HG02623 (cell line): ENCODE measurements around the gene RPS16.

Source experiments
- ATAC-seq: cut with Tn5 transposase; IDR thresholded peaks from one replicate; pipeline ENCODE4 v1.9.1; 2021; ENCODE audit warnings: moderate library complexity; ENCODE audit not compliant: unreplicated experiment

The RPS16 gene

DNA sequence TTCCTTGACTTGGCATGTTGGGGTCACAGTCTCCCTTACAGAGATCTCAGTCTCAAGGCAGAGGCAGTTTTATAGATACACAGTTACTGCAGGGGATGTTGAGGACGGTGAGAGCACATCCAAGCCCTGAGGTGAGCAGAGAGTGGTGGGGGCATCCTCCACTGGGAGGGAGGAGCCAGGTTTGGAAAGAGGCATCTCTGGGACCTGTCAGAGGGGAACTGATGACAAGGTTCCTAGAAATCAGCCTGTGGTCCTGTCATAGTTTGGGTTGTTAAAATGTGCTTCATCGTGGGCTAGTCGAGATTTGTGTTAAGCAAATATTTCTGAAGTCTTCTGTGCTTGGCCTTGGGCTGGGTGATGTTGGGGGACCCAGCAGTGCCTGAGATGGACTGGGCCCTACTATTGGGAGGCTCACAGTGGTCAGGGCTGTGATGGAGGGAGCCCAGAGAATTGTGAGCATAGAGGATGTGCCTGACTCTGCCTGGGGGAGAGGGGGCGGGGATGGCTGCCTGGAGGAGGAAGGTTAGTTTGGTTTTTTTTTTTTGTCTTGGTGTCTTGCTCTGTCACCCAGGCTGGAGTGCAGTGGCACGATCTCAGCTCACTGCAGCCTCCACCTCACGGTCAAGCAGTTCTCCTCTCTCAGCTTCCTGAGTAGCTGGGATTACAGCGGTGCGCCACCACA, 13.5 kb upstream of the RPS16 start:
- no peak for ATAC-seq

DNA sequence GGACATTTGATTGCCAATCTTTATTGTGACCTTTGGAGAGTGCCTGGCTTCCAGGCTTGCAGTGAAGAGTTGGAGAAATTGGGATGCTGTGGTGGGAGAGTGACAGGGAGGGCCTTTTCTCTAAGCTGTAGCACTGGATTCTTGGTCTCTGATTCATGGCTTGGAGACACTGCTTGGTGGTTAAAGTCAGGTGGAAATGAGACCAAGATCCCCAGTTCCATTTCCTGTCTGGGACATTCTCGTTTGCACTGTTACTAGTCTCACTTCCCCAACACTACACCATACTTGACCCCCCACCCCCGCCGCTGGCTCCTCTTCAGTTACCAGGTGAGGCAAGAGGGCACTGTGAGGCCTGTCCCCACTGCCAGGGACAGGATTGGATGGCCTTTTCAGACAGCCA, 12.5 kb upstream of the RPS16 start:
- ATAC-seq: no peak

GRCh38 chr19:39446365-39447084, 10.8 kb upstream of the RPS16 start:
- no peak for ATAC-seq

DNA sequence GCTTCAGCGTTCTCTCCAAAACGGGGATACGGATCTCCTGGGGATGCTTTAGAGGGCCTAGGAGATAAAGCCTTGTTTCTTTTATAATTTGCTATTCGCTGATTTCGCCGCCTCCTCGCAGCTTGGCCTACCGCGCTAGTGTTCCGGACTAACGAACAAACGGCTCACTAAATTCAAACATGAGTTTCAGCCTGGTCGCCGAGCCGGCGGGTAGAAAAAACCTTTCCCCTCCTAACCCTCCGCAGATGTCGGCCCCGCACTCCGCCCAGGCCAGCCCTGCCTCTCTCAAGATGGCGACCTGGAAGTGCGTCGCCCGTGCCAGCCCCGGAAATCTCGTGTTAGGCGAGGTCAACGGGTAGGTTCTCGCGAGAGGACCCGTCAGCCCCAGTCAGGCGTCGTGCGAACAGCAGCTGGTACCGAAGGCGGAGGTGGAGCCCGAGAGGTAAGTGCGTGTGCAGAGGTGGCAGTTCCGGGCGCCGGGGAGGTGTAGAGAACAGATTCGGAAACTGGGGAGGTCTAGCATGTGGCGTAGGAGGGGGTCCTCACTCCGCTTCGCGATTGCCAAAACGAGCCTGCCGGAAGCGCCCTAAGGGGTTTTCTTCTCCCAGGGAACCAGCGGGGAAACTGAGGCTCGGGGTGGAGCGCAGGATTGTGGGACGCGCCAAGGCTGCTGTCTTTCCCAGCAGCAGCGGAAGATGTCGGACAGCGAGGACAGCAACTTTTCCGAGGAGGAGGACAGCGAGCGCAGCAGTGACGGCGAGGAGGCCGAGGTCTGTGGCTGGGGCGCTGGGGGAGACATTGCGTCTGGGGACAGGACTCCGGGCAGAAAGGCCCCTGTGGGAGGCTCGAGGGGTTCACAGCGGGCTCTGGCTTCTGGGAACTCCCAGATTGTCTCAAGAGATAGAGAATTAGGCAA, 9.7 kb upstream of the RPS16 start, which contains the start of gene SUPT5H:
SUPT5H (plus strand) TSS at position 387 of the 916 bp plus-strand sequence; CDS start at position 696, 309 bp downstream.
- peak; percentile 83 for ATAC-seq

DNA sequence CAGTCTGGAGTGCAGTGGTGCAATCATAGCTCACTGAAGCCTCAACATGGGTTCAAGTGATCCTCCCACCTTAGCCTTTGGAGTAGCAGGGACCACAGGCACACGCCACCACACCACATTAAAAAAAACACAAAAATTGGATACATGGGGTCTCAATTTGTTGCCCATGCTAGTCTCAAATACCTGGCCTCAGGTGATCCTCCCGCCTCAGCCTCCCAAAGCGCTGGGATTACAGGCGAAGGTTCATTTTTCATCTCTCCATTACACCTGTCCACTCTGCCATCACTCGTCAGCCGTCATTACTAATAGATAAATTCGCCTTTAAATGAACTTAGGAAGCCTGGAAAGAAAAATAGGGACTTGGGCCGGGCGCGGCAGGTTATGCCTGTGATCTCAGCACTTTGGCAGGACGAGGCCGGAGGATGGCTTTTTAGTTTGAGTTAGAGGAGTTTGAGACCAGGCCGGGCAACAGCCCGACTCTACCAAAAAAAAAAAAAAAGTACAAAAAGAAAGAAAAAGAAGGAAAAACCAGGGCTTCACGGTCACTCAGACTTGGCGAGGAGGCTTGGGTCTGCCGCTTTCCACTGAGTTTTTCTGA, 8.9 kb upstream of the RPS16 start:
- ATAC-seq: no peak

- no peak for ATAC-seq
These were observed 2.7 kb upstream of the RPS16 start for GRCh38 chr19:39438270-39438934.

- no peak for ATAC-seq
These were observed 584 bp upstream of the RPS16 start for GRCh38 chr19:39436350-39436716.

- ATAC-seq: no peak
These were observed 1.3 kb downstream of the RPS16 start for GRCh38 chr19:39434123-39435076.

- no peak for ATAC-seq
These were observed 2.2 kb downstream of the RPS16 start for GRCh38 chr19:39433480-39434079.

GRCh38 chr19:39432677-39433025, 3.1 kb downstream of the RPS16 start:
- no peak for ATAC-seq

DNA sequence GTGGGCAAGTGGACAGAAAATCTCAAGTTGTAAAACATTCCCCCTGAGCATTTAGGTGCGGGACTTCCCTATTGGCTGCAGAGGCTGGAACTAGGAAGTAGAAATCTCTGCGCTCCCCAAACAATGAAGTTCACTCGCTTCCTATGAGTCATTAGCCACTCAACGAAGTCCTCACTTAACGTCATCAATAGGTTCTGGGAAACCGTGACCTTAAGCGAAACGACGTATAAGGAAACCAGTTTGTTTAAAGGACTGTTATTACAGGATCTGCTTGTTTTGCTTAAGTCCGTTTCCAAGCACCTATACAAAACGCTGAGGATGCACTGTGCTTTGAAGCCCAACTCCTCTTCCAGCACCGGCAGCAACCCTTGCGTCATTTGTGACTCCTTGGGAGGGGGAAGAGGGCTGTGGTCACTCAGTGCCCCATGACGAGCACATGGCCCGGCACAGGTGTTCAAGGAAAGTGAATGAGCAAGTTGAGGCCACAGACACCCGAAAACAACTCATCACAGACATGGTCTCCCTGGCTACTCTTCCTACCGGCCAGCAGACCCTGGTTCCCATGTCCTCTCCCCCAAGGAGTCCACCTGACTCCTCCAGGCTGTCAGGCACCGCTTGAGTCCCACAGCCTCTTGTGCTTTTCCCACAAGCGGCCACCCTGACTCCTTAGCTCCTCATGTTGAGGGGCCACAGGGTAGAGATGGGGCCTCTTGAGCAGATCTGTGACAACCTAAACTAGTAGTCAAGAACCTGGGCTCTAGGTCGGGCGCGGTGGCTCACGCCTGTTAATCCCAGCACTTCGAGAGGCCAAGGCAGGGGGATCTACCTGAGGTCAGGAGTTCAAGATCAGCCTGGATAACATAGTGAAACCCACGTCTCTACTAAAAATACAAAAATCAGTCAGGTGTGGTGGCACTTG, 4.8 kb downstream of the RPS16 start:
- ATAC-seq: no peak

DNA sequence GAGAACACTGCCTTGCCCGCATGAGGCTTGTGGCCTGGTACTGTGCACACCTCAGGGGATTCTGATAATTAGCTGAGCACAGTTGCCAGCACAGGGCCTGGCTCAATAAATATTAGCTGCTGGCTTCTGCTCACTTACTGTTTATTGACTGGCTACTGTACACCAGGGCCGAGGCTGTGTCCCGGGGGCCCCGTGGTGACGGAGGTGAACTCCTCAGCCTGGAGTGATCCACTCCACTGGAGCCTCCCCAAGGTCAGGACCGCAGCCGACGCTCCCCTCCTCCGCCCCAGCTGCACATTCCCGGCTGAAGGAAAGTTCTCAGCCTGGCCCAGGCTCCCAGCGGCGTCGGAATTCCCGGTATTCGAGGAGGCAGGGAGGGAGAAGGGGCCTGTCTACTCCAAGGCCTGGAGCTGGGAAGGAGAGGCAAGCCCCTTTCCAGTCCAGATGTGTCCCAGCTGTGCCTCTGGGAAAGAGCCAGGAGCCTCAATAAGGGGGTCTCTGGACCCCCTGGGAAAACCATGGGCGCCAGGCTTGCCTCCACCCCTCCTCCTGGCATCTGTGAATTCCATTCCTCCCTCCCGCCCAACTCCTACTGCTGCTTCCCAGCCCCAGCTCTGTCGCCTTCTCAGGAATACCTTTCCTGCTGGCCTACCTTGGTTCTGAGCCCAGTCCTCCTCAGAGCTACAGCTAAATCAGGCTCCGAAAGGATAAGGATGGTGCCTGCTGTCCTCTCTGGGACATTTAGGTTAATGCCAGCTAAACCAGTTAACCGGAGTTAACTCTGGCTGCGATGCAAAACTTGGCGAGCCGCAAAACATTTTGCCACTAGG, 7.3 kb downstream of the RPS16 start:
- no peak for ATAC-seq

DNA sequence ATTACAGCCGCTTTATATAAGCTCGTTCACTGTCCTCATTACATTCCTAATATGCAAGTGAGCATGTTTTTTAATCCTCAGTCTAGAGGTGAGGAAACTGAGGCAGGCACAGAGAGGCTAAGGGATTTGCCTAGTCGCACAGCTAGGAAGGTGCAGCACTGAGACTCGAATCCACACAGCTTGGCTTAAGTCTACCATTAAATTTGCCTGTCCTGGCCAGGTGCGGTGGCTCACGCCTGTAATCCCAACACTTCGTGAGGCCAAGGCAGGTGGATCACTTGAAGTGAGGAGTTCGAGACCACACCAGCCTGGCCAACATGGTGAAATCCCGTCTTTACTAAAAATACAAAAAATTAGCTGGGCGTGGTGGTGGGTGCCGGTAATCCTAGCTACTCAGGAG, 8.0 kb downstream of the RPS16 start:
- ATAC-seq: no peak

GRCh38 chr19:39426170-39426569, 9.6 kb downstream of the RPS16 start:
- ATAC-seq: no peak

- no peak for ATAC-seq
These were observed 10.0 kb downstream of the RPS16 start for GRCh38 chr19:39425744-39426143.

DNA sequence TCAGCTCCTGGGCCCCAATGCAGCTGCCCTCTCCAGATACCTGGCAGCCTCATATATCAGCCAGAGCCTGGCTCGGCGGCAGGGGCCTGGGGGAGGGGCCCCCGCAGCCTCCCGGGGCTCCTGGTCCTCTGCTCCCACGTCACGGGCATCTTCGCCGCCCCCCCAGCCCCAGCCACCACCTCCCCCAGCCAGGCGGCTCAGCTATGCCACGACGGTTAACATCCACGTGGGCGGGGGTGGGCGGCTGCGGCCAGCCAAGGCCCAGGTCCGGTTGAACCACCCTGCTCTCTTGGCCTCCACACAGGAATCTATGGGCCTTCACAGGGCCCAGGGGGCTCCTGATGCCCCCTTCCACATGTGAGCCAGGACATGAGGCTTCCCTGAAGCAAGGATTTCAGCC, 10.8 kb downstream of the RPS16 start:
- ATAC-seq: no peak
